ENCODE results near the gene TMEM256. TPM values are rescaled to one million over a fixed set of nuclear protein-coding genes. Genes with fewer than 3 reads are reported as not detected.

The TMEM256 gene
- polyA plus RNA-seq, 3 donors = 39.2 to 81.4 (median 72.6) TPM

DNA sequence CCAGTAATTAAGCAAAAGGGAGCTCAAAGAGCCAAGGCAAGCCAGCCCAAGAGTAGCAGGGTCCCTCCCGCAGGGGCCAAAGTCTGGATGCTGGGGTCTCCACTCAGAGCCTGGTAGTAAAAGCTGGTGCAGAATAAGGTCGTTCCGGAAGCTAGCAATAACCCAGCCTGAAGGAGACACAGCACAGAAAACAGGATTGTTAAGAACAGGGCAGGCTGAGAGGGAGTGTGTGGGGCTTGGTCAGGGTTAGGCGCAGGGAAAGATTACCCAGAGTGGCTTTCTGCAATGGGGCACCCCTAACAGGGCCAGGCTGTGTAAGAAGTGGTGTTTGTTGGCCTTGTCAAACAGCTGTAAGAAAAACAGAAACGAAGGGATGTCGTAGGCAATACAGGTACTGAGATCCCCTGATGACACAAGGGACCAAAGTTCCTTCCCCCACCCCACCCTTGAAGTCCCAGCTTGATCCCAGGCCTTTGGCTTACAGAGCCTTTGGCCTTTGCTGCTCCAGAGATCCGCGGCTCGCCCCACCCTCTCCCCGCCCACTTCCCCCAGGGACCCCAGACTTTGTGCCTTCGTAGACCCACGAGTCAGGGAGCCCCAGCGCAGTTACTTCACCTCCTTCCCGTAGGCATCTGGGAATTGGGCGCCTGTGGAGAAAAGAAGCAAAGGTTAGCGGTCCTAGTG lies 712 bp downstream of the TMEM256 start:
- H2AFZ ChIP-seq (ENCODE audit: insufficient read depth, low read depth, low read length, poor library complexity, severe bottlenecking) = peak overlapping the region; percentile 90

GRCh38 chr17:7398612-7399011 lies 5.3 kb downstream of the TMEM256 start:
- peaks cover 0 to 3% (median 0%) of the 10 kb centered on the region in 7 donors for H3K9me3 Mint-ChIP-seq
- no peak for TF ChIP-seq CTCF (IDR thresholded peaks at IDR 0.05)
- H2AFZ ChIP-seq (ENCODE audit: insufficient read depth, low read depth, low read length, poor library complexity, severe bottlenecking) = no peak overlapping the region
- DNase-seq = no peak
- H3K4me3 Mint-ChIP-seq = no peak overlapping the region
- WGBS (ENCODE audit: insufficient coverage) = no CpG with 5 or more reads among the region's 2 CpGs
- H3K27ac ChIP-seq (ENCODE audit: low read depth in 1 of 2, low read length in 2 of 2) = no peak overlapping the region
- peaks cover 0 to 6% (median 0%) of the 10 kb centered on the region in 3 donors for H3K27me3 Mint-ChIP-seq (ENCODE audit: low read depth in 3 of 3)
- no peak overlapping the region for H3K4me2 ChIP-seq (replicated peaks; ENCODE audit: extremely low read depth, low read length, poor library complexity, severe bottlenecking)
- H3K9ac ChIP-seq (ENCODE audit: insufficient read depth, low read length, poor library complexity, severe bottlenecking) = no peak overlapping the region
- no peaks in the 10 kb centered on the region for H3K9me3 ChIP-seq (replicated peaks in 1 of 2; ENCODE audit: control insufficient read depth in 1 of 2, insufficient read depth in 1 of 2, low read length in 2 of 2)
- peaks cover 3% of the 10 kb centered on the region for H3K79me2 ChIP-seq (ENCODE audit: insufficient read depth, low read length)
- no peaks in the 10 kb centered on the region for H3K27me3 ChIP-seq (ENCODE audit: control insufficient read depth in 2 of 2, insufficient read depth in 2 of 2, low read length in 2 of 2)
- intact Hi-C loops (cut with micrococcal nuclease) = no loop called here
- peaks cover 0 to 5% of the 10 kb centered on the region in 2 donors for H3K36me3 Mint-ChIP-seq
- no peak overlapping the region for H3K27ac Mint-ChIP-seq
- no peaks in the 10 kb centered on the region for H4K20me1 ChIP-seq (ENCODE audit: insufficient read depth, low read length)
- H3K36me3 ChIP-seq (replicated peaks in 1 of 2; ENCODE audit: control insufficient read depth in 1 of 2, insufficient read depth in 2 of 2, low read length in 2 of 2) = no peaks in the 10 kb centered on the region
- peaks cover 18% of the 10 kb centered on the region for H3K4me1 Mint-ChIP-seq
- peaks cover 19 to 23% of the 10 kb centered on the region in 2 donors for H3K4me1 ChIP-seq (ENCODE audit: control insufficient read depth in 1 of 2, insufficient read depth in 2 of 2, low read length in 2 of 2)
- H3K4me3 ChIP-seq (replicated peaks in 1 of 3; ENCODE audit: low read depth in 2 of 3, low read length in 3 of 3) = no peak overlapping the region

More for the DNA sequence above, 712 bp downstream of the TMEM256 start:
- Histone ChIP-seq H3K4me3 (replicated peaks in 1 of 3; ENCODE audit: low read depth in 2 of 3, low read length in 3 of 3) (peak overlapping the region; percentile 57 to 86 (median 62)), H3K9me3 (replicated peaks in 1 of 2; ENCODE audit: control insufficient read depth in 1 of 2, insufficient read depth in 1 of 2, low read length in 2 of 2) (no peaks in the 10 kb centered on the region), H3K27me3 (ENCODE audit: control insufficient read depth in 2 of 2, insufficient read depth in 2 of 2, low read length in 2 of 2) (peaks cover 4 to 25% of the 10 kb centered on the region in 2 donors), H4K20me1 (ENCODE audit: insufficient read depth, low read length) (no peaks in the 10 kb centered on the region), H3K36me3 (replicated peaks in 1 of 2; ENCODE audit: control insufficient read depth in 1 of 2, insufficient read depth in 2 of 2, low read length in 2 of 2) (no peaks in the 10 kb centered on the region), H3K4me1 (ENCODE audit: control insufficient read depth in 1 of 2, insufficient read depth in 2 of 2, low read length in 2 of 2) (peaks cover 13 to 24% of the 10 kb centered on the region in 2 donors), H3K79me2 (ENCODE audit: insufficient read depth, low read length) (peaks cover 3% of the 10 kb centered on the region), H3K9ac (ENCODE audit: insufficient read depth, low read length, poor library complexity, severe bottlenecking) (peak overlapping the region; percentile 62), H3K27ac (ENCODE audit: low read depth in 1 of 2, low read length in 2 of 2) (peak overlapping the region; percentile 59 to 70), H3K4me2 (replicated peaks; ENCODE audit: extremely low read depth, low read length, poor library complexity, severe bottlenecking) (peak overlapping the region; percentile 92)
- DNase-seq = peak in 1 of 3 donors; percentile 3
- H3K27me3 Mint-ChIP-seq (ENCODE audit: low read depth in 3 of 3) = peaks cover 26 to 33% (median 26%) of the 10 kb centered on the region in 3 donors
- TF ChIP-seq CTCF (IDR thresholded peaks at IDR 0.05) = no peak
- H3K4me3 Mint-ChIP-seq = peak overlapping the region; percentile 86 to 89
- WGBS (ENCODE audit: insufficient coverage) = 34% methylated on average over 8 of the region's 16 CpGs
- peaks cover 5% of the 10 kb centered on the region in 2 donors for H3K36me3 Mint-ChIP-seq
- peaks cover 0 to 11% (median 0%) of the 10 kb centered on the region in 7 donors for H3K9me3 Mint-ChIP-seq
- peak overlapping the region; percentile 67 to 98 (median 92) for H3K27ac Mint-ChIP-seq
- intact Hi-C loops (cut with micrococcal nuclease) = loop anchor here in 1 of 2 donors (2.0 to 10.0 kb wide), 4 partner anchors 74 to 188 kb away; partner anchors contain the start of genes ACADVL, CTDNEP1, DLG4 and ELP5
- H3K4me1 Mint-ChIP-seq = peaks cover 21% of the 10 kb centered on the region

Data from CD14-positive monocyte (primary cell).